Panc1 (cell line): ENCODE results near the gene NDUFAF8. TPM values are rescaled to one million over a fixed set of nuclear protein-coding genes. Genes with fewer than 3 reads are reported as not detected.

ENCODE experiments used
- ATAC-seq: fragments of 200-7000 bp; cut with Tn5 transposase; 2 replicates; pipeline ENCODE4 v1.9.1; 2020; ENCODE audit warnings: mild to moderate bottlenecking, moderate library complexity
- BruUV-seq: library from RNA; stranded (reverse); fragments of 400-500 nt; replicated peaks from 2 replicates; lab custom pipeline; 2021; lab: Mats Ljungman, UMichigan
- CTCF ChIA-PET: fragments of 300-600 bp; sonication (Branson Sonifier 250); formaldehyde crosslinking; loops from one replicate; lab custom pipeline; 2022; ENCODE audit warnings: antibody characterized with exemption; lab: Charles Lee
- POLR2A ChIA-PET: fragments of 300-600 bp; sonication (Branson Sonifier 250); formaldehyde crosslinking; loops from one replicate; lab custom pipeline; 2022; ENCODE audit warnings: antibody characterized with exemption; lab: Charles Lee
- DNase-seq: peaks from one replicate; pipeline ENCODE4 v3.0.0-alpha.2; 2010; ENCODE audit warnings: low read depth, low spot score
- H3K27ac ChIP-seq: 2 replicates; pipeline ENCODE4 v1.5.1; 2011; ENCODE audit warnings: mild to moderate bottlenecking, low read length, inconsistent platforms
- H3K27me3 ChIP-seq: fragments of 200-500 bp; sonication (Bioruptor generic); 2 replicates; pipeline ENCODE4 v1.6.0; 2014; ENCODE audit warnings: low read length, inconsistent platforms; ENCODE audit not compliant: control insufficient read depth, insufficient read depth
- H3K36me3 ChIP-seq: fragments of 200-500 bp; sonication (Bioruptor generic); 2 replicates; pipeline ENCODE4 v1.5.1; 2014; ENCODE audit warnings: inconsistent platforms, mild to moderate bottlenecking, low read length, moderate library complexity; ENCODE audit not compliant: control insufficient read depth, insufficient read depth
- H3K4me1 ChIP-seq: 2 replicates; pipeline ENCODE4 v1.5.1; 2011; ENCODE audit warnings: inconsistent platforms, mild to moderate bottlenecking, low read length, moderate library complexity; ENCODE audit not compliant: control insufficient read depth, insufficient read depth
- H3K4me3 ChIP-seq, 2 experiments: 2 replicates each; pipeline ENCODE4 v1.5.1; 2011 to 2012; ENCODE audit warnings: low read depth in 2 of 2, low read length in 2 of 2, mild to moderate bottlenecking in 2 of 2, inconsistent platforms in 1 of 2, moderate library complexity in 1 of 2
- H3K9me3 ChIP-seq: fragments of 200-500 bp; sonication (Bioruptor generic); 2 replicates; pipeline ENCODE4 v1.5.1; 2014; ENCODE audit warnings: low read depth, mild to moderate bottlenecking, inconsistent platforms, low read length, moderate library complexity; ENCODE audit not compliant: control insufficient read depth, insufficient read depth
- CTCF ChIP-seq: fragments of 450-650 bp; IDR thresholded peaks from 2 replicates; pipeline ENCODE4 v1.5.1; 2017; ENCODE audit warnings: mild to moderate bottlenecking
- POLR2AphosphoS5 ChIP-seq: IDR thresholded peaks from 2 replicates; pipeline ENCODE4 v1.6.1; 2012; ENCODE audit warnings: mild to moderate bottlenecking, low read depth, low read length, moderate library complexity
- REST ChIP-seq, 2 experiments: IDR thresholded peaks; 2 replicates each; pipeline ENCODE4 v1.6.1; 2011 to 2012; ENCODE audit warnings: low read depth in 2 of 2, control low read depth in 1 of 2, low read length in 1 of 2, mild to moderate bottlenecking in 1 of 2, moderate library complexity in 1 of 2; ENCODE audit not compliant: insufficient read depth in 1 of 2
- SIN3A ChIP-seq: IDR thresholded peaks from 2 replicates; pipeline ENCODE4 v1.6.1; 2012; ENCODE audit warnings: low read depth, mild to moderate bottlenecking, low read length, moderate library complexity, borderline replicate concordance; ENCODE audit not compliant: insufficient read depth
- TCF7L2 ChIP-seq: IDR thresholded peaks from 2 replicates; pipeline ENCODE4 v1.6.1; 2011; ENCODE audit warnings: mild to moderate bottlenecking, low read depth, low read length, inconsistent platforms
- in situ Hi-C: cut with HindIII; loops from 2 replicates; pipeline ENCODE4 v1.10.0; 2016; ENCODE audit warnings: low sequenced_read_pairs, low pct_unique_long_range_greater_than_20kb
- intact Hi-C: fragments of 100-400 bp; cut with micrococcal nuclease; formaldehyde crosslinking; loops from one replicate; pipeline ENCODE4 v1.10.0; 2022; ENCODE audit not compliant: unreplicated experiment
- total RNA-seq: library from RNA; stranded (reverse); gene quantifications from one replicate; pipeline ENCODE4 v1.2.1, GENCODE V29; 2021; ENCODE audit not compliant: unreplicated experiment

Gene NDUFAF8
- total RNA-seq, 1 experiment from 2014 or later = 75.8 TPM

- POLR2A ChIA-PET = interaction anchor here (0.6 kb wide), 1 partner anchor 34 kb away, joined by 7 read pairs; the partner anchor contains the start of gene SLC38A10
- Histone ChIP-seq H3K4me1 (no peaks in the 10 kb centered on the region; the same call in 1 of the 2 replicates), H3K27me3 (no peaks in the 10 kb centered on the region), H3K4me3 (no peak overlapping the region), H3K27ac (no peak overlapping the region), H3K36me3 (peaks cover 10% of the 10 kb centered on the region; the same call in 1 of the 2 replicates), H3K9me3 (no peaks in the 10 kb centered on the region)
- BruUV-seq = no TSS peak
- no peak for ATAC-seq
- no peak for DNase-seq
- intact Hi-C loops = no loop called here
- in situ Hi-C loops = no loop called here
- CTCF ChIA-PET = no interaction called here
- TF ChIP-seq REST (IDR thresholded peaks at IDR 0.05; ENCODE audit: insufficient read depth in 1 of 2, low read depth in 2 of 2, low read length in 1 of 2) (no peak), CTCF (no peak), SIN3A (no peak), TCF7L2 (no peak)
Measured at GRCh38 chr17:81261582-81262336, 22.6 kb downstream of the NDUFAF8 start.

GRCh38 chr17:81263371-81264181 lies 24.5 kb downstream of the NDUFAF8 start:
- H3K27me3 ChIP-seq = no peaks in the 10 kb centered on the region
- ATAC-seq = no peak
- H3K36me3 ChIP-seq = peaks cover 19% of the 10 kb centered on the region; the same call in 1 of the 2 replicates
- TF ChIP-seq TCF7L2 = no peak
- TF ChIP-seq POLR2AphosphoS5 = no peak
- H3K9me3 ChIP-seq = no peaks in the 10 kb centered on the region
- H3K27ac ChIP-seq = no peak overlapping the region
- ChIA-PET CTCF (no interaction called here), POLR2A (no interaction called here)
- no peak overlapping the region for H3K4me3 ChIP-seq
- in situ Hi-C loops (no loop called here), intact Hi-C loops (no loop called here)
- DNase-seq = no peak
- H3K4me1 ChIP-seq = no peaks in the 10 kb centered on the region
- BruUV-seq = no TSS peak
